ENCODE results near the gene IGSF21.

GRCh38 chr1:18158714-18159113 lies 51.1 kb downstream of the IGSF21 start:
- TF ChIP-seq CTCF (IDR thresholded peaks at IDR 0.05; ENCODE audit: low read length) (no peak), EZH2 (optimal IDR thresholded peaks at IDR 0.05; ENCODE audit: low read depth, low read length) (no peak)
